Mucosa of gallbladder (tissue), 1 donor: ENCODE data around the gene FCN3. TPM values are rescaled to one million over a fixed set of nuclear protein-coding genes. Genes with fewer than 3 reads are reported as not detected.
"Not testable (repeated sequence)": the region's sequence is repeated elsewhere in the genome, so short reads cannot be mapped to it uniquely, and the experiment has no call there.

Source experiments
- DNase-seq: peaks from one replicate; pipeline ENCODE4 v3.0.0-alpha.2; 2020; ENCODE audit warnings: low spot score
- total RNA-seq: library from RNA; stranded (reverse); gene quantifications from one replicate; pipeline ENCODE4 v1.2.1, GENCODE V29; 2021
- donor health status: DM: no; HTN: no; CAD: no.

Gene FCN3
- 3.5 TPM for total RNA-seq

- no peak for DNase-seq
Measured at GRCh38 chr1:27374362-27375086, at the start of gene FCN3. TSS of gene FCN3 (minus strand) at chr1:27374824. CDS start at chr1:27374818, 6 bp downstream.

- DNase-seq = no peak
Measured at GRCh38 chr1:27423709-27424108, 49.1 kb upstream of the FCN3 start.

GRCh38 chr1:27418326-27419185 lies 43.9 kb upstream of the FCN3 start:
- peak; percentile 71 for DNase-seq

GRCh38 chr1:27417713-27418112 lies 43.1 kb upstream of the FCN3 start:
- DNase-seq = no peak

- DNase-seq = peak; percentile 46
Measured at GRCh38 chr1:27416387-27417111, 41.9 kb upstream of the FCN3 start.

- DNase-seq = no peak
Measured at GRCh38 chr1:27414091-27414490, 39.5 kb upstream of the FCN3 start.

- DNase-seq = no peak
Measured at GRCh38 chr1:27413004-27413403, 38.4 kb upstream of the FCN3 start.

- DNase-seq = no peak
Measured at GRCh38 chr1:27412502-27412901, 37.9 kb upstream of the FCN3 start.

- DNase-seq = no peak
Measured at GRCh38 chr1:27410709-27411108, 36.1 kb upstream of the FCN3 start.

GRCh38 chr1:27409669-27410068 lies 35.0 kb upstream of the FCN3 start:
- DNase-seq = no peak

GRCh38 chr1:27408151-27408550 lies 33.5 kb upstream of the FCN3 start:
- no peak for DNase-seq

GRCh38 chr1:27406791-27407190 lies 32.2 kb upstream of the FCN3 start:
- DNase-seq = not testable (repeated sequence)

GRCh38 chr1:27406362-27406680 lies 31.7 kb upstream of the FCN3 start:
- no peak for DNase-seq

GRCh38 chr1:27405598-27406361 lies 31.2 kb upstream of the FCN3 start:
- not testable (repeated sequence) for DNase-seq

- DNase-seq = peak; percentile 39
Measured at GRCh38 chr1:27405074-27405473, 30.4 kb upstream of the FCN3 start.

- DNase-seq = no peak
Measured at GRCh38 chr1:27403931-27404330, 29.3 kb upstream of the FCN3 start.

- peak; percentile 40 for DNase-seq
Measured at GRCh38 chr1:27403065-27403726, 28.6 kb upstream of the FCN3 start.

- DNase-seq = peak; percentile 84
Measured at GRCh38 chr1:27402349-27402754, 27.7 kb upstream of the FCN3 start.

- no peak for DNase-seq
Measured at GRCh38 chr1:27400963-27401341, 26.3 kb upstream of the FCN3 start.

- no peak for DNase-seq
Measured at GRCh38 chr1:27400082-27400962, 25.7 kb upstream of the FCN3 start.
